K562 (cell line): ENCODE data around the gene SRI. TPM values are rescaled to one million over a fixed set of nuclear protein-coding genes. Genes with fewer than 3 reads are reported as not detected.

Source experiments
- ATAC-seq: fragments of 200-7000 bp; cut with Tn5 transposase; 3 replicates; pipeline ENCODE4 v1.9.1; 2020; ENCODE audit warnings: moderate library complexity
- BruUV-seq: library from RNA; stranded (reverse); fragments of 400-500 nt; replicated peaks from 2 replicates; lab custom pipeline; 2021; lab: Mats Ljungman, UMichigan
- CTCF ChIA-PET: fragments of 300-600 bp; formaldehyde crosslinking; extraction: SDS; loops from one replicate; lab custom pipeline; 2021; ENCODE audit warnings: low intra/inter-chr PET ratio; lab: Yijun Ruan, JAX
- POLR2A ChIA-PET: fragments of 300-600, 350-650 bp; sonication (Branson Sonifier 250); formaldehyde crosslinking; extraction: SDS; loops from one replicate; lab custom pipeline; 2021; ENCODE audit warnings: antibody characterized with exemption, inconsistent platforms; lab: Yijun Ruan, JAX
- DNase-seq, 4 experiments: peaks; one replicate each; pipeline versions ENCODE4 v3.0.0 to v3.0.0-alpha.2; 2011 to 2018; ENCODE audit warnings: low spot score in 3 of 4, mixed read lengths in 3 of 4; ENCODE audit errors: extremely low read depth in 1 of 4
- FAIRE-seq: peaks from 2 replicates; lab custom pipeline; 2011; peaks lifted over from hg19 to GRCh38; lab: Jason Lieb, UNC
- H2AFZ ChIP-seq: 2 replicates; pipeline ENCODE4 v1.6.0; 2011; ENCODE audit warnings: low read depth, low read length, control low read depth, inconsistent platforms
- H3K27ac ChIP-seq: fragments of 200-600 bp; 3 replicates; pipeline ENCODE4 v1.8.0; 2011; ENCODE audit warnings: low read depth, mild to moderate bottlenecking, control low read depth, inconsistent platforms, low read length, moderate library complexity, mixed read lengths; ENCODE audit errors: extremely low read depth
- H3K27me3 ChIP-seq, 2 experiments: fragments of 300-600 bp in 1 of 2; 2 replicates in 1 of 2; 3 replicates in 1 of 2; pipeline versions ENCODE4 v1.6.0 to v1.8.0; 2011; ENCODE audit warnings: inconsistent platforms in 2 of 2, low read length in 2 of 2, mild to moderate bottlenecking in 1 of 2, mixed read lengths in 1 of 2, moderate library complexity in 1 of 2; ENCODE audit not compliant: control insufficient read depth in 2 of 2, insufficient read depth in 2 of 2
- H3K36me3 ChIP-seq: fragments of 300-600 bp; 3 replicates; pipeline ENCODE4 v1.8.0; 2011; ENCODE audit warnings: mild to moderate bottlenecking, low read length, inconsistent platforms; ENCODE audit not compliant: control insufficient read depth, insufficient read depth
- H3K4me1 ChIP-seq, 2 experiments: fragments of 200-600 bp in 1 of 2; replicated peaks in 1 of 2; 2 replicates in 1 of 2; 3 replicates in 1 of 2; pipeline versions ENCODE4 v1.5.1 to v1.8.0; 2011; ENCODE audit warnings: inconsistent platforms in 2 of 2, low read length in 2 of 2, mild to moderate bottlenecking in 1 of 2, mixed read lengths in 1 of 2, moderate library complexity in 1 of 2; ENCODE audit not compliant: control insufficient read depth in 2 of 2, insufficient read depth in 2 of 2
- H3K4me2 ChIP-seq: 2 replicates; pipeline ENCODE4 v1.6.1; 2011; ENCODE audit warnings: low read length, control low read depth, inconsistent platforms, mixed read lengths; ENCODE audit not compliant: insufficient read depth
- H3K4me3 ChIP-seq: fragments of 200-600 bp; sonication (generic), shearing (Covaris generic); 2 replicates; pipeline ENCODE4 v1.5.1; 2016; ENCODE audit warnings: control low read depth, inconsistent platforms
- H3K79me2 ChIP-seq: fragments of 200-600 bp; 3 replicates; pipeline ENCODE4 v1.8.0; 2011; ENCODE audit warnings: low read length, inconsistent platforms; ENCODE audit not compliant: control insufficient read depth, insufficient read depth
- H3K9ac ChIP-seq, 2 experiments: 2 replicates each; pipeline versions ENCODE4 v1.6.0 to v1.6.1; 2011; ENCODE audit warnings: low read depth in 2 of 2, low read length in 2 of 2, control low read depth in 1 of 2, inconsistent platforms in 1 of 2, mild to moderate bottlenecking in 1 of 2, mixed read lengths in 1 of 2; ENCODE audit not compliant: insufficient read depth in 1 of 2
- H3K9me1 ChIP-seq: one replicate; pipeline ENCODE4 v1.6.0; 2011; ENCODE audit warnings: inconsistent platforms, mild to moderate bottlenecking, low read length, moderate library complexity; ENCODE audit not compliant: control insufficient read depth, insufficient read depth
- H3K9me3 ChIP-seq: replicated peaks from 2 replicates; pipeline ENCODE4 v1.5.1; 2011; ENCODE audit warnings: low read depth, low read length, inconsistent platforms; ENCODE audit not compliant: control insufficient read depth, insufficient read depth
- H4K20me1 ChIP-seq: replicated peaks from 2 replicates; pipeline ENCODE4 v1.6.1; 2011; ENCODE audit warnings: low read length, inconsistent platforms, mixed read lengths; ENCODE audit not compliant: control insufficient read depth, insufficient read depth
- DEAF1 ChIP-seq: fragments of 450-650 bp; formaldehyde crosslinking; IDR thresholded peaks from 2 replicates; pipeline ENCODE4 v1.4.0; 2020; ENCODE audit warnings: mild to moderate bottlenecking, moderate library complexity
- SIN3B ChIP-seq: fragments of 450-650 bp; IDR thresholded peaks from 2 replicates; pipeline ENCODE4 v1.6.1; 2017; ENCODE audit warnings: low read depth, mild to moderate bottlenecking, moderate library complexity
- ZNF316 ChIP-seq: fragments of 450-650 bp; IDR thresholded peaks from 2 replicates; pipeline ENCODE4 v1.6.1; 2016
- WGBS: fragments of 100-300 bp; shearing (Covaris generic); methylation state at CpG from one replicate; pipeline ENCODE4 v1.1.6; 2016; ENCODE audit warnings: low coverage, mixed read lengths; ENCODE audit not compliant: insufficient coverage; ENCODE audit errors: missing lambda C conversion rate; 5-methylcytosine and 5-hydroxymethylcytosine counted together
- in situ Hi-C: fragments of 300-500 bp; cut with MboI; formaldehyde crosslinking; loops from 4 replicates; pipeline ENCODE4 v1.15.0; 2018; ENCODE audit warnings: inconsistent platforms, mixed read lengths
- intact Hi-C: fragments of 100-400 bp; cut with micrococcal nuclease; formaldehyde crosslinking; loops from 2 replicates; pipeline ENCODE4 v1.14.2; 2022
- polyA plus RNA-seq, 8 experiments: library from polyadenylated mRNA; depleted of rRNA in 4 of 8; stranded (reverse) in 5 of 8; unstranded in 3 of 8; fragments of >200 nt; fragmentation: Nextera tagmentation in 2 of 8; fragmentation: Illumina TruSeq in 1 of 8; extraction: Ambion mirVana in 2 of 8; extraction: Trizol in 1 of 8; gene quantifications; 2 replicates each; pipeline versions ENCODE4 v1.2.1 to v1.2.3, GENCODE V29; 2011 to 2014; ENCODE audit warnings: inconsistent platforms in 1 of 8, missing spikeins in 1 of 8
- total RNA-seq, 7 experiments: library from RNA; depleted of rRNA in 6 of 7; stranded (reverse); fragments of >200 nt in 6 of 7; fragmentation: Illumina TruSeq in 2 of 7; extraction: Trizol in 2 of 7; gene quantifications; 2 replicates each; pipeline versions ENCODE4 v1.2.1 to v1.2.3, GENCODE V29; 2011 to 2021; ENCODE audit warnings: low replicate concordance in 1 of 7

SRI gene
- total and polyA plus RNA-seq, 9 of the 15 experiments (the other 6 are each of a cell fraction or from before 2014, with no cell fraction given): 56.4 to 158 (median 119) TPM

- peak; percentile 58 for TF ChIP-seq DEAF1 (CRISPR knock-in tag)
Observed at GRCh38 chr7:88243345-88243909, 23.6 kb upstream of the SRI start (continued).

- POLR2A ChIA-PET: no interaction called here
- Histone ChIP-seq H3K27ac (no peak overlapping the region), H2AFZ (no peak overlapping the region), H3K79me2 (no peaks in the 10 kb centered on the region), H3K27me3 (no peaks in the 10 kb centered on the region), H3K9me3 (no peaks in the 10 kb centered on the region), H3K9me1 (no peaks in the 10 kb centered on the region), H3K36me3 (no peaks in the 10 kb centered on the region), H4K20me1 (no peaks in the 10 kb centered on the region), H3K4me3 (no peak overlapping the region), H3K9ac (no peak overlapping the region), H3K4me1 (no peaks in the 10 kb centered on the region), H3K4me2 (no peak overlapping the region)
- in situ Hi-C loops (loop anchor here (25.0 kb wide), 1 partner anchor 1897 kb away; no protein-coding TSS in a partner anchor), intact Hi-C loops (loop anchor here (5.0 to 10.0 kb wide), 2 partner anchors 1382 to 1915 kb away; partner anchors contain the start of gene STEAP1)
- WGBS: 8% methylated on average over 1 of the region's 1 CpG
- CTCF ChIA-PET: no interaction called here
- DNase-seq: no peak
- TF ChIP-seq ZNF316 (peak; percentile 71), SIN3B (no peak)
- no peak for ATAC-seq
- no peak for FAIRE-seq
- no TSS peak for BruUV-seq
Observed at GRCh38 chr7:88239852-88240251, 20.0 kb upstream of the SRI start.
